Naive thymus-derived CD4-positive, alpha-beta T cell (primary cell): Measurements from ENCODE around the gene STAU1. TPM values are rescaled to one million over a fixed set of nuclear protein-coding genes. Genes with fewer than 3 reads are reported as not detected.
"Not testable (repeated sequence)": the region's sequence is repeated elsewhere in the genome, so short reads cannot be mapped to it uniquely, and the experiment has no call there.

Source experiments
- ATAC-seq: fragments of 150-1000 bp; cut with Tn5 transposase; 2 replicates; pipeline ENCODE4 v1.10.0; 2021; ENCODE audit warnings: mild to moderate bottlenecking, moderate library complexity
- CTCF ChIA-PET: fragments of 350-600 bp; sonication (Branson Sonifier 250); formaldehyde crosslinking; loops from one replicate; lab custom pipeline; 2021; ENCODE audit warnings: antibody characterized with exemption; lab: Charles Lee
- POLR2A ChIA-PET: fragments of 350-600 bp; sonication (Branson Sonifier 250); formaldehyde crosslinking; loops from one replicate; lab custom pipeline; 2021; ENCODE audit warnings: antibody characterized with exemption, inconsistent platforms; lab: Charles Lee
- DNase-seq, 9 donors: peaks; one replicate each; pipeline versions ENCODE4 v3.0.0 to v3.0.0-alpha.2; 2020 to 2022; ENCODE audit warnings: mixed read lengths in 1 of 9
- H3K27ac ChIP-seq: one replicate; pipeline ENCODE4 v1.7.0; 2013; ENCODE audit warnings: mild to moderate bottlenecking, low read depth, low read length, moderate library complexity
- H3K27me3 ChIP-seq, 2 donors: one replicate each; pipeline ENCODE4 v1.7.0; 2013; ENCODE audit warnings: low read length in 2 of 2, mild to moderate bottlenecking in 2 of 2, moderate library complexity in 2 of 2; ENCODE audit not compliant: control insufficient read depth in 2 of 2, insufficient read depth in 2 of 2
- H3K36me3 ChIP-seq, 3 experiments: 1 replicate in 2 of 3; 2 replicates in 1 of 3; pipeline ENCODE4 v1.7.0; 2013; ENCODE audit warnings: low read length in 3 of 3, mild to moderate bottlenecking in 3 of 3, moderate library complexity in 1 of 3; ENCODE audit not compliant: insufficient read depth in 3 of 3, control insufficient read depth in 2 of 3
- H3K4me1 ChIP-seq, 2 donors: one replicate each; pipeline ENCODE4 v1.7.0; 2013; ENCODE audit warnings: low read length in 2 of 2, mild to moderate bottlenecking in 2 of 2, moderate library complexity in 1 of 2; ENCODE audit not compliant: control insufficient read depth in 2 of 2, insufficient read depth in 2 of 2
- H3K4me3 ChIP-seq: 2 replicates; pipeline ENCODE4 v1.7.0; 2013; ENCODE audit warnings: mild to moderate bottlenecking, low read length
- H3K9me3 ChIP-seq, 3 experiments: 1 replicate in 2 of 3; 2 replicates in 1 of 3; pipeline ENCODE4 v1.7.0; 2013; ENCODE audit warnings: low read length in 3 of 3; ENCODE audit not compliant: control insufficient read depth in 2 of 3
- H3K27ac Mint-ChIP-seq, 9 donors: one replicate each; pipeline ENCODE4 v1.8.0; 2020 to 2022; ENCODE audit warnings: mixed read lengths in 9 of 9, mild to moderate bottlenecking in 8 of 9, moderate library complexity in 5 of 9, inconsistent platforms in 2 of 9
- H3K27me3 Mint-ChIP-seq, 5 donors: one replicate each; pipeline ENCODE4 v1.8.0; 2021 to 2022; ENCODE audit warnings: mixed read lengths in 5 of 5, mild to moderate bottlenecking in 1 of 5
- H3K36me3 Mint-ChIP-seq, 5 donors: one replicate each; pipeline ENCODE4 v1.8.0; 2020 to 2022; ENCODE audit warnings: mixed read lengths in 5 of 5, mild to moderate bottlenecking in 3 of 5, inconsistent platforms in 1 of 5
- H3K4me1 Mint-ChIP-seq, 7 donors: one replicate each; pipeline ENCODE4 v1.8.0; 2020 to 2022; ENCODE audit warnings: mixed read lengths in 7 of 7, mild to moderate bottlenecking in 3 of 7, inconsistent platforms in 1 of 7
- H3K4me3 Mint-ChIP-seq, 10 donors: one replicate each; pipeline ENCODE4 v1.8.0; 2020 to 2022; ENCODE audit warnings: mild to moderate bottlenecking in 10 of 10, mixed read lengths in 10 of 10, moderate library complexity in 6 of 10, inconsistent platforms in 2 of 10
- H3K9me3 Mint-ChIP-seq, 11 donors: one replicate each; pipeline ENCODE4 v1.8.0; 2020 to 2022; ENCODE audit warnings: mixed read lengths in 11 of 11, mild to moderate bottlenecking in 4 of 11, inconsistent platforms in 1 of 11, moderate library complexity in 1 of 11
- intact Hi-C, 2 donors: fragments of 100-400 bp; cut with micrococcal nuclease; formaldehyde crosslinking; loops; one replicate each; pipeline ENCODE4 v1.15.1; 2023
- polyA plus RNA-seq, 2 donors: library from polyadenylated mRNA; unstranded; fragments of 300-500 nt; fragmentation: Illumina TruSeq; gene quantifications; one replicate each; pipeline ENCODE4 v1.2.3, GENCODE V29; 2021
- total RNA-seq, 6 experiments: library from RNA in 5 of 6; stranded (reverse) in 5 of 6; gene quantifications; 1 replicate in 5 of 6; 2 replicates in 1 of 6; pipeline ENCODE4 v1.2.3 and lab custom pipeline; 2021 to 2026

Gene STAU1
- total and polyA plus RNA-seq, 7 experiments from 2014 or later = 35.8 to 56.3 (median 45.8) TPM

- DNase-seq = peak in 1 of 9 donors; percentile 13
- ChIA-PET POLR2A (interaction anchor here (0.6 to 1.7 kb wide), 4 partner anchors 8 to 736 kb away, joined by 3 to 13 read pairs (median 4); no protein-coding TSS in a partner anchor), CTCF (interaction anchor here (0.8 to 1.8 kb wide), 2 partner anchors 23 to 87 kb away, joined by 3 to 20 read pairs; no protein-coding TSS in a partner anchor)
- peaks cover 13 to 41% (median 16%) of the 10 kb centered on the region in 3 experiments for H3K36me3 ChIP-seq
- peaks cover 14 to 42% (median 26%) of the 10 kb centered on the region in 7 donors for H3K4me1 Mint-ChIP-seq
- peak overlapping the region; percentile 88 to 100 (median 96) for H3K4me3 Mint-ChIP-seq
- peak overlapping the region; percentile 99 for H3K27ac ChIP-seq
- H3K4me3 ChIP-seq = peak overlapping the region; percentile 91
- intact Hi-C loops = loop anchor here (1.0 to 10.0 kb wide), 6 partner anchors 32 to 1155 kb away; partner anchors contain the start of genes CSE1L (in 2 of the 2), STAU1 (in 2 of the 2), ZNFX1 (in 2 of the 2) and ARFGEF2 (in 1 of the 2)
- peak overlapping the region; percentile 89 to 100 (median 96) for H3K27ac Mint-ChIP-seq
- peaks cover 0 to 6% (median 0%) of the 10 kb centered on the region in 11 donors for H3K9me3 Mint-ChIP-seq
- H3K36me3 Mint-ChIP-seq = peaks cover 5 to 26% (median 11%) of the 10 kb centered on the region in 5 donors
- H3K9me3 ChIP-seq = no peaks in the 10 kb centered on the region
- peaks cover 0 to 2% (median 0%) of the 10 kb centered on the region in 5 donors for H3K27me3 Mint-ChIP-seq
- H3K4me1 ChIP-seq = peaks cover 9 to 11% of the 10 kb centered on the region in 2 donors
- H3K27me3 ChIP-seq = no peaks in the 10 kb centered on the region
- no peak for ATAC-seq
Observed at GRCh38 chr20:49219924-49220831, 32.0 kb upstream of the STAU1 start.

DNA sequence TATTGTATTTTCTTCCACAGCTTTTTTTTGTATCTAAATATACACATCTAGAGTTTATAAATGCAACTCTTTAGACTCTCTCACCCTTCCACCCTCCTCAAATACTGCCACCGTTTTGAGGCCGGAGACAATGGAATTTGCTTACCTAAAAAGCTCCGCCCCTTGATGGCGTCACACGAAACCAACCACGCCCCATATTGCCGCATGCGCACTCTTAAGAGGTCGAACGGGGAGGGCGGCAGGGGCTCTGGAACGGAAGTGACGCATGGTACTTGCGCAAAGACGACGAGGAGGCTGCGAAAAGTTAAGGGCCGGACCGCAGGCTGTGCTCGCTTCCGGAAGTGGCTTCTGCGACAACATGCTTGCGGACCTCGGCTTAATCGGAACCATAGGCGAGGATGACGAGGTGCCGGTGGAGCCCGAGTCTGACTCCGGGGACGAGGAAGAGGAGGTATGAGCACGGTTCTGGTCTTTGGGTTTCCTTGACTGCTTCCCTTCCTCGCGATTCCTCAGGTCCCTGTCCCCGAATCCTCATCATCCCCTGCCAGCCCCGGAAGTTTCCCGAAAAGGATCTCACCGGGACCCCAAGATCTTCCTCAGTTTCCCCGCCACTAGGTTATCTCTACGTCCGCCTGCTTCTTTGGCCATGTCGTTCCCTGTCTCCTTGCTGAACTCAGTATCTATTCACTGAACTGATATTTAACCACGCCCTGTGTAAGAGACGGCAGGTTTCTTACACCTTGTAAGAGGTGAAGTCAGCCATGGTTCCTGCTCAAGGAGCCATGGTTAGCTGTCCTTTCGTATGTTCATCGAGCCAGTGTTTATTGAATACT lies 31.2 kb upstream of the STAU1 start, which contains the start of gene DDX27:
TSS of gene DDX27 (plus strand) at position 326 of the 833 bp plus-strand sequence. CDS start at position 359, 33 bp downstream.
- peaks cover 0 to 2% (median 0%) of the 10 kb centered on the region in 5 donors for H3K27me3 Mint-ChIP-seq
- intact Hi-C loops = loop anchor here (1.0 to 5.0 kb wide), 5 partner anchors 31 to 717 kb away; partner anchors contain the start of genes CSE1L (in 2 of the 2), STAU1 (in 2 of the 2), ZNFX1 (in 2 of the 2) and ARFGEF2 (in 1 of the 2)
- CTCF ChIA-PET = interaction anchor here (0.6 to 1.8 kb wide), 6 partner anchors 22 to 175 kb away, joined by 3 to 20 read pairs (median 3); no protein-coding TSS in a partner anchor

GRCh38 chr20:49218739-49219090 lies 30.6 kb upstream of the STAU1 start:
- Histone ChIP-seq H3K4me3 (peak overlapping the region; percentile 91), H3K36me3 (peaks cover 9 to 26% (median 9%) of the 10 kb centered on the region in 3 experiments), H3K4me1 (peaks cover 9 to 11% of the 10 kb centered on the region in 2 donors), H3K27ac (peak overlapping the region; percentile 99)
- ATAC-seq, H3K9me3 Mint-ChIP-seq, H3K9me3 ChIP-seq, H3K27me3 ChIP-seq, H3K27me3 Mint-ChIP-seq: not testable (repeated sequence)
- CTCF ChIA-PET = interaction anchor here (0.8 to 1.8 kb wide), 4 partner anchors 25 to 174 kb away, joined by 3 to 20 read pairs (median 4); no protein-coding TSS in a partner anchor
- peaks cover 14 to 42% (median 26%) of the 10 kb centered on the region in 7 donors for H3K4me1 Mint-ChIP-seq
- peak in 1 of 9 donors; percentile 14 for DNase-seq
- H3K27ac Mint-ChIP-seq = peak overlapping the region; percentile 89 to 100 (median 96)
- POLR2A ChIA-PET = interaction anchor here (0.6 to 3.1 kb wide), 8 partner anchors 24 to 86 kb away, joined by 3 to 13 read pairs (median 3); partner anchors contain the start of gene ZNFX1
- intact Hi-C loops = loop anchor here (1.0 to 5.0 kb wide), 5 partner anchors 30 to 718 kb away; partner anchors contain the start of genes CSE1L (in 2 of the 2), STAU1 (in 2 of the 2), ZNFX1 (in 2 of the 2) and ARFGEF2 (in 1 of the 2)
- peaks cover 4 to 18% (median 5%) of the 10 kb centered on the region in 5 donors for H3K36me3 Mint-ChIP-seq
- H3K4me3 Mint-ChIP-seq = peak overlapping the region; percentile 88 to 100 (median 96)

More for the DNA sequence above, 31.2 kb upstream of the STAU1 start, which contains the start of gene DDX27:
- Histone ChIP-seq H3K27ac (peak within 1 kb of the TSS; percentile 99), H3K27me3 (no peaks in the 10 kb centered on the region), H3K9me3 (no peaks in the 10 kb centered on the region), H3K4me1 (peaks cover 9 to 11% of the 10 kb centered on the region in 2 donors), H3K36me3 (peaks cover 9 to 32% (median 13%) of the 10 kb centered on the region in 3 experiments), H3K4me3 (peak within 1 kb of the TSS; percentile 91)
- POLR2A ChIA-PET = interaction anchor here (0.6 to 3.1 kb wide), 9 partner anchors 24 to 90 kb away, joined by 3 to 13 read pairs (median 3); partner anchors contain the start of gene ZNFX1
- peak; percentile 92 for ATAC-seq
- peaks cover 5 to 18% (median 7%) of the 10 kb centered on the region in 5 donors for H3K36me3 Mint-ChIP-seq
- H3K4me1 Mint-ChIP-seq = peaks cover 14 to 42% (median 26%) of the 10 kb centered on the region in 7 donors
- H3K9me3 Mint-ChIP-seq = peaks cover 0 to 6% (median 0%) of the 10 kb centered on the region in 11 donors
- H3K4me3 Mint-ChIP-seq = peak within 1 kb of the TSS; percentile 88 to 100 (median 96)
- H3K27ac Mint-ChIP-seq = peak within 1 kb of the TSS; percentile 89 to 100 (median 96)
- peak; percentile 90 to 98 (median 98) for DNase-seq

DNA sequence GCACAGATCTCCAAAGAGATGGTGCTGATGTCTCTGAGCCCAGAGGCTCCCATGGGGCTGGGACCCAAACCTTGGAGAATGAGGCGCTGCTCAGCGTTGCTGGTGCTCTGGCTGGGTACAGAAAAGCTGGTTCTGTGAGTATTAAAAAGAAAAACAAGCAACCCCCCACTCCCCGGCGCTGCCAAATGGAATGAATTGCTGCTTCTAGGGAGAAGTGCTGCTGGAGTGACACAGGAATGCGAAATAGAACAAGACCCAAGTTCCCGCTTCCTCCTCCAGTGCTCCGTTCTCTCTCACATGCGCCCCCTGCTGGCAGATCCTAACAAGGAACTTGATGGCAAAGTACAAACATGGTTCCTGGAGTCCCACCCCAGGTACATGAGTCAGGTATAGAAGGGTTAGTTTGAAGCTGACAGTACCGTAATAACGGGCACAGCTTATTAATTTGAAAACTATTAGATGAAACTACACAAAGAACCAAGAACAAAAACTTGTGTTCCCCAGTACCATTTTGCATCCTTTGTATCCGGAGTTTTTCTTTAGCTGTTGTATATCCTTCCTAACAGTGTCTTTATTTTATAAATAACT lies 29.0 kb upstream of the STAU1 start:
- H3K4me1 ChIP-seq = peaks cover 9 to 11% of the 10 kb centered on the region in 2 donors
- Mint-ChIP-seq H3K9me3 (peaks cover 0 to 6% (median 0%) of the 10 kb centered on the region in 11 donors), H3K4me3 (peak overlapping the region; percentile 37 to 73 (median 56)), H3K4me1 (peaks cover 14 to 42% (median 26%) of the 10 kb centered on the region in 7 donors), H3K36me3 (peaks cover 0 to 11% (median 5%) of the 10 kb centered on the region in 5 donors), H3K27ac (peak overlapping the region in 8 of 9 donors; percentile 62 to 85 (median 76)), H3K27me3 (peaks cover 0 to 2% (median 0%) of the 10 kb centered on the region in 5 donors)
- ChIA-PET POLR2A (interaction anchor here (1.0 to 3.1 kb wide), 6 partner anchors 28 to 171 kb away, joined by 3 to 12 read pairs (median 4); partner anchors contain the start of gene CSE1L), CTCF (interaction anchor here (0.6 to 4.4 kb wide), 16 partner anchors 21 to 465 kb away, joined by 3 to 71 read pairs (median 6); no protein-coding TSS in a partner anchor)
- peak; percentile 77 to 92 (median 85) for DNase-seq
- intact Hi-C loops = loop anchor here (1.0 to 5.0 kb wide), 2 partner anchors 84 to 295 kb away; partner anchors contain the start of gene ARFGEF2 (in 1 of the 2)
- no peak overlapping the region for H3K4me3 ChIP-seq
- ATAC-seq = peak; percentile 57
- peaks cover 0 to 15% (median 0%) of the 10 kb centered on the region in 3 experiments for H3K36me3 ChIP-seq
- no peak overlapping the region for H3K27ac ChIP-seq
- H3K27me3 ChIP-seq = no peaks in the 10 kb centered on the region
- H3K9me3 ChIP-seq = no peaks in the 10 kb centered on the region

- peaks cover 3 to 4% of the 10 kb centered on the region in 2 donors for H3K4me1 ChIP-seq
- H3K27me3 ChIP-seq = no peaks in the 10 kb centered on the region
- Mint-ChIP-seq H3K36me3 (peaks cover 3 to 8% (median 7%) of the 10 kb centered on the region in 5 donors), H3K27me3 (peaks cover 0 to 4% (median 0%) of the 10 kb centered on the region in 5 donors), H3K4me1 (peaks cover 6 to 24% (median 16%) of the 10 kb centered on the region in 7 donors), H3K27ac (no peak overlapping the region), H3K4me3 (no peak overlapping the region), H3K9me3 (peaks cover 0 to 12% (median 5%) of the 10 kb centered on the region in 11 donors)
- peaks cover 0 to 3% (median 0%) of the 10 kb centered on the region in 3 experiments for H3K9me3 ChIP-seq
- ATAC-seq (no peak), DNase-seq (no peak)
- H3K36me3 ChIP-seq = peaks cover 0 to 5% (median 0%) of the 10 kb centered on the region in 3 experiments
- POLR2A ChIA-PET = no interaction called here
- H3K4me3 ChIP-seq = no peak overlapping the region
- no peak overlapping the region for H3K27ac ChIP-seq
- intact Hi-C loops = loop anchor here in 1 of 2 donors (5.0 kb wide), 1 partner anchor 293 kb away; the partner anchor contains the start of gene ARFGEF2
- CTCF ChIA-PET = interaction anchor here (0.8 to 4.4 kb wide), 3 partner anchors 12 to 476 kb away, joined by 3 to 71 read pairs (median 3); no protein-coding TSS in a partner anchor
Observed at GRCh38 chr20:49215232-49215631, 27.1 kb upstream of the STAU1 start.
